Measurements from ENCODE around the gene GPR150. TPM values are rescaled to one million over a fixed set of nuclear protein-coding genes. Genes with fewer than 3 reads are reported as not detected.

The GPR150 gene
- total and polyA plus RNA-seq, 2 of the 4 experiments (the other 2 are of a cell fraction): under 0.01 to 0.10 TPM

GRCh38 chr5:95634081-95634480 is 14.2 kb downstream of the GPR150 start:
- Histone ChIP-seq H3K4me3 (ENCODE audit: insufficient read depth, low read depth, low read length) (no peak overlapping the region), H3K9me1 (ENCODE audit: insufficient read depth, low read length) (peaks cover 3% of the 10 kb centered on the region; the same call in 1 of the 2 replicates), H2AFZ (replicated peaks; ENCODE audit: low read length, poor library complexity) (no peak overlapping the region), H3K9me3 (ENCODE audit: control insufficient read depth, insufficient read depth, low read length) (no peaks in the 10 kb centered on the region), H3K4me1 (ENCODE audit: control insufficient read depth, insufficient read depth, low read length) (peaks cover 2% of the 10 kb centered on the region), H3K9ac (ENCODE audit: low read depth, low read length) (no peak overlapping the region), H3K27ac (ENCODE audit: insufficient read depth, low read length) (no peak overlapping the region), H3K79me1 (ENCODE audit: low read depth in 1 of 2, low read length in 2 of 2) (no peaks in the 10 kb centered on the region), H4K5ac (ENCODE audit: low read depth, low read length) (no peak overlapping the region), H3K36me3 (ENCODE audit: control insufficient read depth, insufficient read depth, low read length) (no peaks in the 10 kb centered on the region), H2BK5ac (ENCODE audit: low read depth, low read length, poor library complexity, severe bottlenecking) (no peak overlapping the region), H4K20me1 (ENCODE audit: insufficient read depth, low read length) (no peaks in the 10 kb centered on the region), H3K27me3 (ENCODE audit: control insufficient read depth, insufficient read depth, low read length) (no peaks in the 10 kb centered on the region; the same call in 1 of the 2 replicates), H3K18ac (ENCODE audit: low read depth, low read length) (no peak overlapping the region), H3K4me2 (ENCODE audit: low read depth, low read length) (no peak overlapping the region), H2BK20ac (ENCODE audit: low read depth, low read length) (no peak overlapping the region), H4K91ac (ENCODE audit: insufficient read depth, low read depth, low read length) (no peak overlapping the region), H3K14ac (replicated peaks; ENCODE audit: low read depth, low read length) (no peak overlapping the region), H2BK120ac (ENCODE audit: low read depth, low read length) (no peak overlapping the region), H3K4ac (ENCODE audit: low read depth, low read length) (no peak overlapping the region), H2BK15ac (ENCODE audit: low read depth, low read length) (no peak overlapping the region), H2AK9ac (replicated peaks; ENCODE audit: low read depth, low read length, poor library complexity) (no peak overlapping the region), H3K56ac (ENCODE audit: extremely low read depth, insufficient read depth, low read length) (no peak overlapping the region), H4K8ac (ENCODE audit: low read depth in 2 of 2, low read length in 2 of 2) (no peak overlapping the region), H2AK5ac (ENCODE audit: low read depth, low read length) (no peak overlapping the region), H3K23ac (ENCODE audit: low read depth, low read length) (no peak overlapping the region)
- TF ChIP-seq, protein P1, sequence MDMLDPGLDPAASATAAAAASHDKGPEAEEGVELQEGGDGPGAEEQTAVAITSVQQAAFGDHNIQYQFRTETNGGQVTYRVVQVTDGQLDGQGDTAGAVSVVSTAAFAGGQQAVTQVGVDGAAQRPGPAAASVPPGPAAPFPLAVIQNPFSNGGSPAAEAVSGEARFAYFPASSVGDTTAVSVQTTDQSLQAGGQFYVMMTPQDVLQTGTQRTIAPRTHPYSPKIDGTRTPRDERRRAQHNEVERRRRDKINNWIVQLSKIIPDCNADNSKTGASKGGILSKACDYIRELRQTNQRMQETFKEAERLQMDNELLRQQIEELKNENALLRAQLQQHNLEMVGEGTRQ (IDR thresholded peaks at IDR 0.05; ENCODE audit: low read depth, low read length): no peak
- BruUV-seq (replicated peaks): no TSS peak
- DNase-seq (no peak), ATAC-seq (ENCODE audit: low read depth) (no peak)
- dilution Hi-C loops (cut with HindIII; ENCODE audit: low sequenced_read_pairs, unreplicated experiment) (no loop called here), intact Hi-C loops (cut with micrococcal nuclease) (no loop called here), in situ Hi-C loops (cut with MboI; ENCODE audit: low sequenced_read_pairs) (loop anchor here (25.0 kb wide), 1 partner anchor 678 kb away; no protein-coding TSS in a partner anchor)
- ChIA-PET POLR2A (ENCODE audit: unreplicated experiment) (interaction anchor here (0.6 kb wide), 1 partner anchor 125 kb away, joined by 3 read pairs; no protein-coding TSS in a partner anchor), CTCF (no interaction called here)
- no CpG with 5 or more reads among the region's 3 CpGs for WGBS, 2 experiments (ENCODE audit: extremely low coverage in 2 of 2, insufficient read length in 1 of 2)

Data from IMR-90 (cell line).